ENCODE results near the gene CDH4. TPM values are rescaled to one million over a fixed set of nuclear protein-coding genes. Genes with fewer than 3 reads are reported as not detected.

Gene CDH4
- total and polyA plus RNA-seq, 2 of the 8 experiments (the other 6 are each of a cell fraction or from before 2014, with no cell fraction given): 4.3 to 7.9 TPM

GRCh38 chr20:61982191-61982950 is 730.3 kb downstream of the CDH4 start:
- Histone ChIP-seq H3K9me3 (ENCODE audit: insufficient read depth in 2 of 2, low read depth in 1 of 2, low read length in 1 of 2) (peaks cover 0 to 2% of the 10 kb centered on the region in 2 experiments; a peak in 1 of 4 replicates), H3K36me3 (ENCODE audit: control insufficient read depth in 2 of 4, insufficient read depth in 4 of 4, low read length in 3 of 4) (peaks cover 0 to 8% (median 3%) of the 10 kb centered on the region in 4 experiments; a peak in 4 of 8 replicates), H2AK5ac (ENCODE audit: low read depth, low read length) (no peak overlapping the region), H3K18ac (ENCODE audit: extremely low read depth, low read length) (no peak overlapping the region), H2BK15ac (ENCODE audit: low read length) (no peak overlapping the region), H4K5ac (ENCODE audit: insufficient read length, low read depth, low read length) (no peak overlapping the region), H3K4me2 (ENCODE audit: insufficient read depth in 1 of 2, low read depth in 2 of 2, low read length in 2 of 2) (no peak overlapping the region), H3K4me3 (ENCODE audit: extremely low read depth in 1 of 4, insufficient read depth in 2 of 4, low read depth in 3 of 4, low read length in 4 of 4) (no peak overlapping the region), H2BK12ac (ENCODE audit: low read depth, low read length) (no peak overlapping the region), H4K20me1 (replicated peaks in 1 of 2; ENCODE audit: control insufficient read depth in 1 of 2, insufficient read depth in 2 of 2, low read length in 2 of 2) (peaks cover 3 to 9% of the 10 kb centered on the region in 2 experiments), H3K79me1 (ENCODE audit: low read depth, low read length) (peaks cover 5% of the 10 kb centered on the region; the same call in 1 of the 2 replicates), H3K79me2 (ENCODE audit: control insufficient read depth in 1 of 2, insufficient read depth in 2 of 2, low read length in 2 of 2) (peaks cover 0 to 2% of the 10 kb centered on the region in 2 experiments; a peak in 2 of 4 replicates), H3K4ac (replicated peaks; ENCODE audit: insufficient read length, low read depth, low read length) (no peak overlapping the region), H3K23me2 (ENCODE audit: low read depth, low read length) (peaks cover 11% of the 10 kb centered on the region; the same call in 1 of the 2 replicates), H3K9ac (replicated peaks in 1 of 4; ENCODE audit: extremely low read depth in 1 of 4, low read depth in 3 of 4, low read length in 3 of 4) (no peak overlapping the region), H3K4me1 (replicated peaks in 1 of 4; ENCODE audit: control insufficient read depth in 3 of 4, insufficient read depth in 4 of 4, low read length in 3 of 4) (no peaks in the 10 kb centered on the region; a peak in 1 of 7 replicates), H2BK120ac (replicated peaks; ENCODE audit: low read depth, low read length) (no peak overlapping the region), H4K91ac (replicated peaks; ENCODE audit: insufficient read length, low read length) (no peak overlapping the region), H3K14ac (ENCODE audit: insufficient read length) (no peak overlapping the region), H2BK20ac (ENCODE audit: low read length) (no peak overlapping the region), H3K23ac (ENCODE audit: insufficient read length) (no peak overlapping the region), H3K27ac (ENCODE audit: low read depth, low read length) (no peak overlapping the region), H4K8ac (ENCODE audit: extremely low read depth, insufficient read depth, low read length) (no peak overlapping the region), H2AFZ (ENCODE audit: low read length) (no peak overlapping the region), H3K27me3 (replicated peaks in 1 of 4; ENCODE audit: control insufficient read depth in 3 of 4, extremely low read depth in 1 of 4, insufficient read depth in 3 of 4, low read length in 3 of 4) (no peaks in the 10 kb centered on the region; a peak in 1 of 7 replicates), H3K56ac (replicated peaks; ENCODE audit: insufficient read length, low read depth, low read length) (no peak overlapping the region), H2BK5ac (ENCODE audit: low read depth, low read length) (no peak overlapping the region)
- POLR2A ChIA-PET (ENCODE audit: partially characterized antibody): no interaction called here
- CTCF ChIA-PET (ENCODE audit: partially characterized antibody): no interaction called here
- DNase-seq (ENCODE audit: low read depth in 1 of 2, low spot score in 2 of 2) (no peak), FAIRE-seq (no peak)
- 81% methylated on average over 9 of the region's 18 CpGs; no CpG with 5 or more reads in 1 of the 2 experiments for WGBS, 2 experiments (ENCODE audit: extremely low coverage in 1 of 2, insufficient coverage in 1 of 2, insufficient read length in 1 of 2, insufficient replicate concordance in 2 of 2, low coverage in 1 of 2, low lambda C conversion rate in 2 of 2, missing lambda C conversion rate in 1 of 2)
- TF ChIP-seq SUZ12 (IDR thresholded peaks at IDR 0.05; ENCODE audit: low read length): no peak

Measured in H1 (cell line).